ENCODE data around the gene A1BG. TPM values are rescaled to one million over a fixed set of nuclear protein-coding genes. Genes with fewer than 3 reads are reported as not detected.
A peak's percentile ranks its signal among the peaks of the same experiment; 100 is the strongest.

The A1BG gene
- total RNA-seq, 1 donor from 2014 or later: 21.8 TPM

DNA sequence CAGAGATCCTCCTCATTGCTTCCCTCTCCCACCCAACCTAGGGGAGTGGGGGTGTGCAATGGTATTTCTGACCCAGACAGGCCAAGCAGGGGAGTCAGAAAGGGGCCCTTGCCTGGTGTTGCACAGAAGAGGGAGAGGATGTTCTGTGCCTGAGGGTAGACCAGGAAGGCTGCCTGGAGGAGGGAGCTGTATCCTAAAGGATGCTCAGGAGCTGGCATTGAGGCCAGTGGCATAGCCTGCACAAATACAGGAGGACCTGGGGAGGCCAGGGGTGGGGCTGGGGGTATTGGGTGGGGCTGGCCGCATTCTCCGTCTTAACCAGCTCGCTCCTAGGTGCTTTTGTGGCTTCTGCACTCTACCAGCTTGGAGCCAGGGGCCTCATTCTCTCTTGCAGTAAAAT lies 46.6 kb upstream of the A1BG start:
- H3K4me1 Mint-ChIP-seq: peaks cover 15% of the 10 kb centered on the region
- no peaks in the 10 kb centered on the region for H3K9me3 Mint-ChIP-seq
- intact Hi-C loops (cut with micrococcal nuclease): loop anchor here (2.0 to 10.0 kb wide), 2 partner anchors 67 to 305 kb away; partner anchors contain the start of genes ZNF324 and ZSCAN18
- TF ChIP-seq, protein P1, sequence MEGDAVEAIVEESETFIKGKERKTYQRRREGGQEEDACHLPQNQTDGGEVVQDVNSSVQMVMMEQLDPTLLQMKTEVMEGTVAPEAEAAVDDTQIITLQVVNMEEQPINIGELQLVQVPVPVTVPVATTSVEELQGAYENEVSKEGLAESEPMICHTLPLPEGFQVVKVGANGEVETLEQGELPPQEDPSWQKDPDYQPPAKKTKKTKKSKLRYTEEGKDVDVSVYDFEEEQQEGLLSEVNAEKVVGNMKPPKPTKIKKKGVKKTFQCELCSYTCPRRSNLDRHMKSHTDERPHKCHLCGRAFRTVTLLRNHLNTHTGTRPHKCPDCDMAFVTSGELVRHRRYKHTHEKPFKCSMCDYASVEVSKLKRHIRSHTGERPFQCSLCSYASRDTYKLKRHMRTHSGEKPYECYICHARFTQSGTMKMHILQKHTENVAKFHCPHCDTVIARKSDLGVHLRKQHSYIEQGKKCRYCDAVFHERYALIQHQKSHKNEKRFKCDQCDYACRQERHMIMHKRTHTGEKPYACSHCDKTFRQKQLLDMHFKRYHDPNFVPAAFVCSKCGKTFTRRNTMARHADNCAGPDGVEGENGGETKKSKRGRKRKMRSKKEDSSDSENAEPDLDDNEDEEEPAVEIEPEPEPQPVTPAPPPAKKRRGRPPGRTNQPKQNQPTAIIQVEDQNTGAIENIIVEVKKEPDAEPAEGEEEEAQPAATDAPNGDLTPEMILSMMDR (IDR thresholded peaks at IDR 0.05): no peak
- ChIA-PET CTCF (no interaction called here), POLR2A (interaction anchor here (1.1 kb wide), 1 partner anchor 38 kb away, joined by 3 read pairs; no protein-coding TSS in a partner anchor)
- DNase-seq (no peak), ATAC-seq (ENCODE audit: low read depth) (no peak)
- peaks cover 7% of the 10 kb centered on the region for H3K27me3 Mint-ChIP-seq
- H3K36me3 Mint-ChIP-seq (ENCODE audit: low read depth): peaks cover 7% of the 10 kb centered on the region
- H3K4me3 Mint-ChIP-seq: peak overlapping the region; percentile 92
- H3K27ac Mint-ChIP-seq: no peak overlapping the region

DNA sequence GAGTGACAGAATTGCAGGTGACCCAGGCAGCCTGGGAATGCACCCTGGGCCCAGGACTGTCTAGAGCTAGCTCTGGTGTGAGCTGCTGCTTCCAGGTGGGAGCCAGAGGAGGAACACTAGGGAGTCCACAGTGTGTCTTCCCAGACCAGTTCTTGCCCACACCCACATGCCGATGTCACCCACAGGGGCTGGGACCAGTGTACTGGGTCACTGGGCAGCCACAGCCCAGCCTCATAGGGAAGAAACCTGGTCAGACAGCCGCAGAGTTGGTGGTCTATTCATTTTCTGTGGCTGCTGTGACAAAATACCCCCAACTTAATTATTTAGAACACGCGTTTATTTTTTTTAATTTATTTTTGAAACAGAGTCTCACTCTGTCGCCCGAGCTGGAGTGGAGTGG lies 45.3 kb upstream of the A1BG start:
- Mint-ChIP-seq H3K27ac (no peak overlapping the region), H3K4me1 (peaks cover 16% of the 10 kb centered on the region), H3K36me3 (ENCODE audit: low read depth) (peaks cover 20% of the 10 kb centered on the region), H3K27me3 (peaks cover 7% of the 10 kb centered on the region), H3K9me3 (no peaks in the 10 kb centered on the region), H3K4me3 (no peak overlapping the region)
- CTCF ChIA-PET: no interaction called here
- DNase-seq (no peak), ATAC-seq (ENCODE audit: low read depth) (no peak)
- TF ChIP-seq, protein P1 (IDR thresholded peaks at IDR 0.05): no peak
- POLR2A ChIA-PET: no interaction called here
- intact Hi-C loops (cut with micrococcal nuclease): no loop called here

DNA sequence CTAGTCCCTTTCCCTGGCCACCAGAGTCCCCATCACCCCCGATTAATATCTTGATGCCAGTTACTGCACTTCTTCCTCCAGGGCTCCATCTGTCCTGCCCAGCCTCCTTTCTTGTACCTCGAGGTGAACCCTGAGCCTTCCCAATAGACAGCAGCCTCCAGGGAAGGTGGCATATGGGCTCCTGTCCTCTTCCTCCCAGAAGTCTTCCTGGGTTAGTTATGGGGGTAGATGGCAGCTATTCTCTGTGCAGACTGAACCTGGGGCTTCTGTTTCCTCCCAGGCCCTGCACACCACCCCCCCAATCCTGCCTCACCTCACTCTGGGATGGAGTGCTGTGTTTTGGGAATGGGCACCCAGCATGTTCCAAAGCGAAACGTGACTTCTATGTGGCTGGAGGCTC lies 44.8 kb upstream of the A1BG start:
- Mint-ChIP-seq H3K4me3 (no peak overlapping the region), H3K36me3 (ENCODE audit: low read depth) (peaks cover 25% of the 10 kb centered on the region), H3K27ac (no peak overlapping the region), H3K4me1 (peaks cover 16% of the 10 kb centered on the region), H3K9me3 (no peaks in the 10 kb centered on the region), H3K27me3 (peaks cover 7% of the 10 kb centered on the region)
- no peak for DNase-seq
- TF ChIP-seq, protein P1 (IDR thresholded peaks at IDR 0.05): no peak
- CTCF ChIA-PET: no interaction called here
- no peak for ATAC-seq (ENCODE audit: low read depth)
- POLR2A ChIA-PET: no interaction called here
- intact Hi-C loops (cut with micrococcal nuclease): no loop called here

DNA sequence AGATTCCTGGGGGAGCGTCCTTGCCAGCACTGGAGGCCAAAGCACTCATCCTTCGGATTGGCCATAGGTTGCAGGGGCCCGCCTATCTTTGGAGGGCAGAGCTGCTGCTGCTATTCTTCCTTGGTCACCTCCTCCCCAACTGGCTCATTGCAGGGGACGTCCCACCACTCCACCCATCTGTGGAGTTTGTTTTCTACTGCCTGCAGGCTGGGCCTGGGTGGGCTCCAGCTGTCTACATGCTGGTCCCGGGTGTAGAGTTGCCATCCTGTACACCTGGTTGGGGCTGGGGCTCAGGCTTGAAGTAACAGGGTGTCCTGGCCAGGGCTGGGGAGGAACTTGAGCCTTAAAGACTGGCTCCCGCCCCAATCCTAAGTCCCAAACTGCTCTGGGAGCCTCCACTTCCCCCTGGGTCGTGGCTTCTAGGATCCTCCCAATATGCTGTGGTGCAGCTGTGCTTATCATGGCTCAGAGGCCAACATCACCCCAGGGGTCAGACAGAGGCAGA lies 44.3 kb upstream of the A1BG start:
- no peaks in the 10 kb centered on the region for H3K9me3 Mint-ChIP-seq
- no peak for DNase-seq
- H3K27ac Mint-ChIP-seq: no peak overlapping the region
- CTCF ChIA-PET: no interaction called here
- peaks cover 7% of the 10 kb centered on the region for H3K27me3 Mint-ChIP-seq
- no peak for ATAC-seq (ENCODE audit: low read depth)
- POLR2A ChIA-PET: no interaction called here
- no peak overlapping the region for H3K4me3 Mint-ChIP-seq
- intact Hi-C loops (cut with micrococcal nuclease): no loop called here
- H3K4me1 Mint-ChIP-seq: peaks cover 16% of the 10 kb centered on the region
- TF ChIP-seq, protein P1 (IDR thresholded peaks at IDR 0.05): no peak
- H3K36me3 Mint-ChIP-seq (ENCODE audit: low read depth): peaks cover 30% of the 10 kb centered on the region

DNA sequence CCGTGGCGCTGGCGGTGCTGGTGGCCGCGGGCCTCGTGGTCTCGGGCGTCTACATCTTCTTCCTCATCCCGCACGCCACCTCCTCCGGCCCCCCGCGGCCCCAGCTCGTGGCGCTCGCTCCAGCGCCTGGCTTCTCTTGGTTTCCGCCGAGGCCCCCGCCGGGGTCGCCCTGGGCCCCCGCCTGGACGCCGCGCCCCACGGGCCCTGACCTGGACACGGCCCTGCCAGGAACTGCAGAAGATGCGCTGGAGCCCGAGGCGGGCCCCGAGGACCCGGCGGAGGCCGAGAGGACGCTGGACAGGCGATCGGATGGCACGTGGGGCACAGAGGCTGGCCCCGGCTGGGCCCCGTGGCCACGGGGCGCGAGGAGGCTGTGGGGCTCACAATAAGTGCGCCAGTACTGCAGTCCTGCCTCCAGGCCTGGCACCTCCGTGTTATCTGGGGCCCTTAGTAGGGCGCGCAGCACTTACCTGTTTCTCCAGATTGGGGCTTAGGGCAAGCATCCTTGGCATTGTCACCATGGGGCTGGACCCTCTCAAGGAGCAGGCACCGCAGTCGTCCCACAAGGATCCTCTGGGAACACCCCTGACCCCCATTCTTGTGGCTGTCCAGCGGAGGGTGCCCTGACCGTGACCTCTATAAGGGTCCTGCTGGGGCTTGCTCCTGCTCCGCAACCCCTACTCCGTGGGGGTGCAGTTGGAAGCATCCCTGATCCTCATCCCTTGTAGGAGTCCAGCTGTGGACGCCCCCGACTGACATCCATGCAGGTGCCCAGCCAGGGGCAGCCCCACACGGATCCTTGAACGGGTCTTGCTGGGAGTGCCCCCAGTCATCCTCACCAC lies 43.6 kb upstream of the A1BG start:
- DNase-seq (no peak), ATAC-seq (ENCODE audit: low read depth) (no peak)
- Mint-ChIP-seq H3K9me3 (no peaks in the 10 kb centered on the region), H3K27ac (no peak overlapping the region), H3K27me3 (peaks cover 7% of the 10 kb centered on the region), H3K4me3 (no peak overlapping the region), H3K36me3 (ENCODE audit: low read depth) (peaks cover 36% of the 10 kb centered on the region), H3K4me1 (peaks cover 16% of the 10 kb centered on the region)
- intact Hi-C loops (cut with micrococcal nuclease): no loop called here
- TF ChIP-seq, protein P1 (IDR thresholded peaks at IDR 0.05): no peak
- CTCF ChIA-PET: no interaction called here
- POLR2A ChIA-PET: interaction anchor here (1.3 kb wide), 1 partner anchor 10 kb away, joined by 3 read pairs; the partner anchor contains the start of gene RPS5

Measured in activated B cell treated with CpG ODN at 0.5 μM for 24 hours (primary cell).